Measurements from ENCODE around the gene PLCG2.

GRCh38 chr16:81836279-81837054 lies 57.4 kb downstream of the PLCG2 start:
- TF ChIP-seq CTCF (IDR thresholded peaks at IDR 0.05) (no peak), POLR2A (IDR thresholded peaks at IDR 0.05) (no peak)
